ENCODE data around the gene KCNJ4. TPM values are rescaled to one million over a fixed set of nuclear protein-coding genes. Genes with fewer than 3 reads are reported as not detected.
"Not testable (repeated sequence)": the region's sequence is repeated elsewhere in the genome, so short reads cannot be mapped to it uniquely, and the experiment has no call there.

The KCNJ4 gene
- polyA plus RNA-seq, 3 donors = 0.07 to 0.11 (median 0.10) TPM

GRCh38 chr22:38474003-38474607, 19.1 kb upstream of the KCNJ4 start:
- no peak for DNase-seq (ENCODE audit: low read depth in 3 of 3, low spot score in 2 of 3)

DNA sequence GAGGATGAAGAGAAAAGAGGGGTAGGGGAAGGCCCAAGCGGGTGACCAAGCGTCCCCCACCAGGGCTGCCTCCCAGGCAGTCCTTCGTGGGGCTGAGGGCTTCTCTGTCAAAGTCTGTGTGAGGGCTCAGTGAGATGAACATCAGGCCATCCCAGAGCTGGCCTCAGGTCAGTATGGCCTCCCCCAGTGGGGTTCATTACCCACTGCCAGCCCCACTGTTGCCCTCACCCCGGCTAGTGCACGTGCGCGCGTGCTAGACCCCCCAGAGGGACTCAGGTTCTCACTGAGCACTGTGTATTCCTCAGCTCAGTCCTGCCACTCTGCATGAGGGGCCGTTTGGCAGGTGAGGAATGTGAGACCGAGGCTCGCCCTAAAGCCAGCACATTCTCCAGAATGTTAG, 16.2 kb upstream of the KCNJ4 start:
- DNase-seq (ENCODE audit: low read depth in 3 of 3, low spot score in 2 of 3) = no peak

GRCh38 chr22:38470179-38470578, 15.2 kb upstream of the KCNJ4 start:
- DNase-seq (ENCODE audit: low read depth in 3 of 3, low spot score in 2 of 3) = not testable (repeated sequence)

DNA sequence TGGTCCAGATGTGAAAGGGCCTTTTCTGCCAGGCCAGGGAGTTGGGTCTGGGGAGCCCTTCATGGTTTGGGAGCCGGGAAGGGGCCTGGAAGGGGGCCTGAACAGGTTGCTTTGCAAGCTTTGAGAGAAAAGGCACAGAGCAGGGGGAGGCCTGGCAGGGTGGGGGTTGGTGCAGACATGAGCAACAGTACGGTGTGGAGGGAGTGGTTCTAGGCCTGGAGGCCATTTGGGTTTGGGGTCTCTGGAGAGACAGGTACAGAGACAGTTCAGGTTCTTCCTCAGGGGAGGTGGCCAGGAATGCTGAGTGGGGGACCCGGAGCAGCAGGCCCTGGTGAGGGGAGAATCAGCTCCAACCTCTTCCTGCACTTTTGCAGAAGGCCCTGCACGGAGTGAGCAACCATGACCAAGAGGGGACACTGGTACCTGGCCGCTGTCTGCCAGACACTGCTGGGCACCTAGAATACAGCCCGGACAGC, 14.3 kb upstream of the KCNJ4 start:
- no peak for DNase-seq (ENCODE audit: low read depth in 3 of 3, low spot score in 2 of 3)

DNA sequence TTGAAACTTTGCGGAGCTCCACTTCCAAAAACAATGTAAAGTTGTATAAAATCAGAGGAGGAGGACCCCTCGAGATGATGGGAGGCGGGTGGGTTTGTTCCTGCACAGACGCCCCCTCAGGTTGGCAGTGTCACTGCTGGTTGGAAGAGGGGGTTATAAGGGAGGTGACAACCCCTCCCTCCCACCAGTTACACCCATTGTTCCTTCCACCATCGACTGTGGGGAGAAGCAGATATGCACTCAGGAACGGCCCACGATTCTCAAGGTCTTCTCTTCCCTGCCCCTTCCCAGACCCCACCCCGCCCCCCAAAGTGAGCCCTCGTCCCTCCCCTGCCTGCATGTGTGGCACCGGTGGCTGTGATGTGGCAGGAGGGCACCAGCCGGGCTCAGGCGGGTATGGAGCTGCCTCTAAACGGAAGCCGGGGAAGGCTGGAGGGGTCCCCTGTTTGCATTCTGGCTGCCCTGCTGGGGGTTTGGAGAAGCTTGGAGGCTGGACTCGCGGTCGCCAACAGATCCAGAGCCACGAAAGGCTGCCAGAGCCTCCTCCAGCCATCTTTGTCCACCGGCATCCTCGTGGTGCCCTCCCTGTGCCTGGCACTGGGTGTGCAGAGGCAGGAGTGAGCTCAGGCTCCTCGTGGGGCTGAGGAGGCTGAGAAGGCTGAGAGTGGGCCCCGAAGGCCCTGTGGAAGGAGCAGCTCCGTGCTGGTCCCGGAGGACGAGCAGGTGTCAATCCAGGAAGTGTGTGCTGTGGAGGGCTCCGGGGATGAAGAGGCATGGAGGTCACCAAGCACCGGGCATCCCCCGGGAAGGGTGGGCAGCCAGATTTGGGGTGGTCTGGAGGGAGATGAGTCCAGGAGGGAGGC, 13.7 kb upstream of the KCNJ4 start:
- DNase-seq (ENCODE audit: low read depth in 3 of 3, low spot score in 2 of 3) = no peak

- DNase-seq (ENCODE audit: low read depth in 3 of 3, low spot score in 2 of 3) = no peak
Observed at GRCh38 chr22:38467904-38468442, 13.0 kb upstream of the KCNJ4 start, which contains the start of gene KDELR3. KDELR3 (plus strand) TSS chr22:38468096; CDS start chr22:38468234, 138 bp downstream.

- no peak for DNase-seq (ENCODE audit: low read depth in 3 of 3, low spot score in 2 of 3)
Observed at GRCh38 chr22:38467438-38467903, 12.5 kb upstream of the KCNJ4 start.

DNA sequence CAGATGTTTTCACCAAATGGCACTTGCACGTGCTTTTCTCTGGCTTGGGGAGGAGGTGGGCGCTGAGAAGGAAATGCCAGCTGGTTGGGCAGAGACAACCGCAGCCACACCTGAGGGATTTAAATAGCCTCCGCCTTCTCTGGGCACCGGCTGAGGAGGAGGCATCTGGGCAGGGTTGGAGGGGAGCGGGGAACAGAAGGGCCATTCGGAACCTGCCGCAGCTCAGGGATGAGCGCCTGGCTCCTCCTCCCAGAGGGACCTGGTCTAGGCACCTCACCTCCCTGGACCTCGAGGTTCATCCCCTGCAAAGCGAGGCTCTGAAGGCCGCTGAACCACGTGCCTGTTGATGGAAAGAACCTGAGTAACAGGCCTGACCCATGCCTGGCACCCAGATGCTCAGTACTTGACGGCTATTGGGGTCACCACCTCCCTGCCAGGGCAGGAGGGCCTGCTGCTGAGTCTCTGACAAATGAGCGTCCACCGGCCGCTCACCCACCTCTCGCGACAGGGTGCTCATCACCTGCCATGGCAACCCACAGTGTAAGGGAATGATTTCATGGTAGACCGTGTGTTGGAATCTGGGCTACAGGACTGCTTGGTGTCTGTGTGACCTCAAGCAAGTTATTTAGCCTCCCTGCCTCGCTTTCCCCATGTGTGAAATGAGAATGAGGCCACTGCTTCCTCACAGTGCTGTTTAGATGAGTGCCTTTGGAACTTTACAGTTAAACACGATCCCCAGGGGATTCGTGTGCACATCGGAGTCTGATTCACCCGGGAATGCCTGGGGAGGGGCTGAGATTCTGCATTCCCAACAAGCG, 10.9 kb upstream of the KCNJ4 start:
- DNase-seq (ENCODE audit: low read depth in 3 of 3, low spot score in 2 of 3) = no peak

GRCh38 chr22:38464992-38465672, 10.1 kb upstream of the KCNJ4 start:
- DNase-seq (ENCODE audit: low read depth in 3 of 3, low spot score in 2 of 3) = no peak

- no peak for DNase-seq (ENCODE audit: low read depth in 3 of 3, low spot score in 2 of 3)
Observed at GRCh38 chr22:38462960-38463784, 8.2 kb upstream of the KCNJ4 start.

DNA sequence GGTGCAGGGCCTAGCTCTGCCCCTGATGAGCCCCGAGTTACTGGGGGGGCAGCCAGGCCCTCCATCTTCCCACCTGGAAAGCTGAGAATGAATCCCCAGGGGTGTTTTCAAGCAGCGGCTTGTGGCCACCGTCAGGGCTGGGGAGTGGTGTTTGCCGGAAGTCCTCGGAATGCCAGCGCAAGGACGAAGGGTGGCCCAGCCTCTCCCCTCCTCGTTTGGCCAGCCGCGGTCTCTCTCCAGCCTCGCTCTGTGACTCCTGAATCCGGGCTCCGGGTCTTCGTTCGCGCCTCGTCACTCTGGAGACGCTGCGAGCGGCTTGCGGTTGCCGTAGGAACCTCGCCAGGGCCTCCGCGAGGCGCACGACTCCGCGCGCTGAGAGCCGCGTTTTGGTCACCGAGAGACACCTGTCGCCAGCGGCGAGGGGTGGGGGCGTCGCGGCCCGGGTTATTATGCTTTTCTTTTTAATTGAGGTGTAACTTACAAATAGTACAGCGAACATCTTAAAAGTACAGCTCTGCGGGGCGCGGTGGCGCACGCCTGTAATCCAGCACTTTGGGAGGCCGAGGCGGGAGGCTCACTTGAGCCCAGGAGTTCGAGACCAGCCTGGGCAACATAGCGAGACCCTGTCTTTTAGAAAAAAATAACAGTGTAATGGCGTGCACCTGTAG, 6.5 kb upstream of the KCNJ4 start:
- peak; percentile 74 to 90 (median 76) for DNase-seq (ENCODE audit: low read depth in 3 of 3, low spot score in 2 of 3)

GRCh38 chr22:38461057-38461413, 6.0 kb upstream of the KCNJ4 start:
- DNase-seq (ENCODE audit: low read depth in 3 of 3, low spot score in 2 of 3) = no peak

DNA sequence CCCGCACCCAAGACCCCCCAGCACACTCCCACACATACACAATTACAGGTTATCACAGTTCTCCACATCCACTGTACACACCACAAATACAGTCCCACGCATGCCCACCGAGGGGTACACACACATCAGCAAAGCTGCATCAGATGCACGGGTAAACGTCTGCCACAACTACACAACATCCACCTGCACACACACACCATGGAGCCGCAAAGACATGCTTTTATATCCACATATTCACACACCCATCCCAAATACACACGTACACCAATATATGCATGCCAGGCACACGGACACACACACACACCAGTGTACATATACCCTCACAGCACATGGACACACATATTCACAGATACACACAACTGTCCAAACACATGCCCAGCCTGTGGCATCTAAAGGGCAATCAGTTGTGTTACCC, 5.4 kb upstream of the KCNJ4 start:
- no peak for DNase-seq (ENCODE audit: low read depth in 3 of 3, low spot score in 2 of 3)

DNA sequence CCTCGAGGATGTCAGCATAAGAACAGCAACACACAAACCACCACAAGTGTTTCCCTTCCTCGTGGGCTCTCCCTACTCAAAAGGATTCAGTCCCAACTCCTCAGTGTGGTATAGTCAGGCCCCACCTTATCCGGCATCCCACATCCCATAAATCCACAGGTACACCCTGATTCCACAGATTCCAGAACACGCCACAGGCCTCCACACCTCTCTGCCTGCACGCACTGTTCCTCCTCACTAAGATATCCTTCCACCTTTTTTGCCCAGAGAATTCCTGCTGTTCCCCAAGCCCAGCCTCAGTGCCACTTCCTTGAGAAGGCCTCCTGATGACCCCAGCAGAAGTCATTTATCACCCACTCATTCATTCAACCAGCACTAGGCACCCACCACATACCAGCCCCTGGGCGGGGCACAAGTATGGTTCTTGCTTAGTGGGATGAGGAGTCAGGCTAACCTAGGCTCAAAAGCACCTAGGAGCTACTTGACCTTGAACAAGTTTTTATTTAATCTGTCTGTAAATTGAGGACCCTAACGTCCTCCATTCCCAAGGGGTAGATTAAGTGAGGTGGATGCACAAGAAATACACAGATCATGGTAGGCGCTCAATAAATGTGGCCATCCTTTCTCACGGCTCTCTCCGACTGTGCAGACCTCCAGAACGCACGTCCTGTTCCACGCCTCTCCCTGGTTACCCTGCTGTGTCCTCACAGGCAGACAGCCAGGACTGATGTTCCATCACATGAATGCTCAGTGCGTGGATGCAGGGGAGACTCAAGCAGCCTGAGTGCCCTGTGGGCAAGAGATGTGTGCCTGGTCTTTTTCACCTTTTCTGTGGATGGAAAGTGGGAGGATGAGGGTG, 2.1 kb upstream of the KCNJ4 start:
- no peak for DNase-seq (ENCODE audit: low read depth in 3 of 3, low spot score in 2 of 3)

DNA sequence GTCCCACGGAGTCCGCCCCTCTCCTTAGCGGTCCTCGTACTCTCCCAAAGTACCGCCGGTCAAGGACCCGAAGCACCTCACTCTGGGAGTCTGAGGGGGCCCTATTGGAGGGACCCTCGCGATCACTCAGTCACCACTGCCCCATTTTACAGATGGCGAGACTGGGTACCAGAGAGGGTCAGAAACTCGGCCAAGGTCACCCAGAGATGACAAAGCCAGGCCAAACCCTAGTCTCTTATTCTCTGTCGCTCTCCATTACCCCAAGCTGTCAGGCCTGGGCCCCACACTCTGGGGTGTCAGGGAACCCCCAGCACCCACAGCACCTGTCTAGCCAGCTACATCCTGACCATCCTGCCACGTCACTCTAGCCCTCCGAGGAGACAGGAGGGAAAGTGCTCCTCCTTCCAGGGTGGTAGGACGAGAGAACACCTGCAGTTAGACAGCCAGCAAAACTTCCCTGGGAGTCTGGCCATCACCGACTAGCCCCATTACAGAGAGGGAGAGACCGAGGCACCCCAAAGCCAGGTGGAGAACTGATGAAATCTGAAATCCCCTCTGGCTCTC, 1.4 kb upstream of the KCNJ4 start:
- DNase-seq (ENCODE audit: low read depth in 3 of 3, low spot score in 2 of 3) = no peak

- DNase-seq (ENCODE audit: low read depth in 3 of 3, low spot score in 2 of 3) = no peak
Observed at GRCh38 chr22:38455530-38456271, 702 bp upstream of the KCNJ4 start.
